Lower leg skin (tissue), 4 donors: ENCODE measurements around the gene AJAP1. TPM values are rescaled to one million over a fixed set of nuclear protein-coding genes. Genes with fewer than 3 reads are reported as not detected.

ENCODE experiments used
- DNase-seq, 2 donors: peaks; one replicate each; pipeline ENCODE4 v3.0.0-alpha.2; 2019; ENCODE audit warnings: low spot score in 2 of 2
- H3K4me3 ChIP-seq: fragments of 200-600 bp; sonication (generic); 2 replicates; pipeline ENCODE4 v1.5.1; 2017; ENCODE audit warnings: mild to moderate bottlenecking, low read depth; ENCODE audit not compliant: poor library complexity, severe bottlenecking
- CTCF ChIP-seq, 3 donors: fragments of 450-650 bp; IDR thresholded peaks; one replicate each; pipeline ENCODE4 v1.5.1; 2016; ENCODE audit warnings: antibody characterized with exemption in 3 of 3, mild to moderate bottlenecking in 3 of 3, moderate library complexity in 2 of 3
- POLR2A ChIP-seq, 2 donors: fragments of 450-650 bp; IDR thresholded peaks; one replicate each; pipeline ENCODE4 v1.6.1; 2016 to 2017; ENCODE audit warnings: antibody characterized with exemption in 2 of 2, mild to moderate bottlenecking in 1 of 2, moderate library complexity in 1 of 2
- WGBS, 2 donors: methylation state at CpG; one replicate each; pipeline ENCODE4 v1.1.5; 2018; 5-methylcytosine and 5-hydroxymethylcytosine counted together
- intact Hi-C: fragments of 100-400 bp; cut with DNase I; formaldehyde crosslinking; loops from one replicate; pipeline ENCODE4 v1.15.0; 2023; ENCODE audit warnings: low total_unique reads
- total RNA-seq, 4 donors: library from RNA; depleted of rRNA; stranded (reverse); fragments of >200 nt; gene quantifications; one replicate each; pipeline ENCODE4 v1.1.0, GENCODE V29; 2016

Gene AJAP1
- total RNA-seq, 4 donors from 2014 or later: 0.69 to 1.7 (median 1.3) TPM

DNA sequence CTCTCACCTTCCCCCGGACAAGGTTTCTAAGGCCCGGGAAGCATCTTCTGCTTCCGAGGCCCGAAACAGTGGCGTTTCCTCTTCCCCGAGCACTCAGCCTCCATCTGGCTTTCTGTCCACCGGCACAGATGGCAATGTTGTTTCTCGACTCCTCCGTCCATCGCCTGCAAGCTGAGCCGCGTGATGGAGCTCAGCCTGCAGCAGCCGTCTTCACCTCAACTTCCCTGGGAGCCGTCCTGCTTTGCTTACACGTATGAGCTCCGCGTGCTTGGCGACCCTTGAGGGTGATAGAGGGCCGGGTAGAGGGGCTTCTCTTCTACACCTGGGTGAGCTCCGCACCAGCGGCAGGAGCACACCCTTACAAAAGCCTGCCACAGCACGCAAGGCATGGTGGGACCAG is 80.4 kb downstream of the AJAP1 start:
- no peak for DNase-seq
- intact Hi-C loops: no loop called here
- TF ChIP-seq POLR2A (IDR thresholded peaks at IDR 0.05) (no peak), CTCF (IDR thresholded peaks at IDR 0.05) (no peak)
- no peak overlapping the region for H3K4me3 ChIP-seq
- 84 to 89% methylated on average over 22 of the region's 22 CpGs for WGBS, 2 donors

- no peak overlapping the region for H3K4me3 ChIP-seq
- TF ChIP-seq POLR2A (IDR thresholded peaks at IDR 0.05) (no peak), CTCF (IDR thresholded peaks at IDR 0.05) (no peak)
- no peak for DNase-seq
- WGBS, 2 donors: 56 to 68% methylated on average over 7 of the region's 7 CpGs
- intact Hi-C loops: no loop called here
Measured at GRCh38 chr1:4736254-4736653, 81.8 kb downstream of the AJAP1 start.

DNA sequence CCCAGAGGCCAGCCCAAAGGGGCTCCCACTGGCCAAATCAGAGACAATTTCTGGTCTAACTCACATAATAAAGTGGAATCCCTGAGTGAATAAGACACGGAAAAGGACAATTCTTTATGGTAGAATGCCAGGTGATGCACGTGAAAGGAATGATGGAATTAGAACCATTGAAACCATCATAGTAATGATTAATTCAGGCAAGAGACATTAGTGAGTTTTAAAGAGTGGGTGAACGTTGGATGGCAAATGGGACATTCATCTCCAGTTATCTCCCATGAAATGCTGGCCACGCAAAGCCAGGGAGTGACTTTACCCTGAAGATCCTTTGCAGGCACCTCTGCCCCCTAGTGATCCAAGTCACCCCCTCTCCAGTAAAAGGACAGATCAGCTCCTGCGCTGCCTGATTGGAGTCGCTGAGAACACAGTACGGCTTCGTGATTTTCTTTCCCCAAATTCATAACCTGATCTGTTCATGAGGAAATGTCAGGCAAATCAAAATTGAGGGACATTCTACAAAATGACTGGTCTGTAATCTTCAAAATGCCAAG is 87.5 kb downstream of the AJAP1 start:
- 79 to 85% methylated on average over 8 of the region's 8 CpGs for WGBS, 2 donors
- no peak for TF ChIP-seq POLR2A (IDR thresholded peaks at IDR 0.05)
- no peak for TF ChIP-seq CTCF (IDR thresholded peaks at IDR 0.05)
- no peak overlapping the region for H3K4me3 ChIP-seq
- intact Hi-C loops: no loop called here
- DNase-seq: no peak

DNA sequence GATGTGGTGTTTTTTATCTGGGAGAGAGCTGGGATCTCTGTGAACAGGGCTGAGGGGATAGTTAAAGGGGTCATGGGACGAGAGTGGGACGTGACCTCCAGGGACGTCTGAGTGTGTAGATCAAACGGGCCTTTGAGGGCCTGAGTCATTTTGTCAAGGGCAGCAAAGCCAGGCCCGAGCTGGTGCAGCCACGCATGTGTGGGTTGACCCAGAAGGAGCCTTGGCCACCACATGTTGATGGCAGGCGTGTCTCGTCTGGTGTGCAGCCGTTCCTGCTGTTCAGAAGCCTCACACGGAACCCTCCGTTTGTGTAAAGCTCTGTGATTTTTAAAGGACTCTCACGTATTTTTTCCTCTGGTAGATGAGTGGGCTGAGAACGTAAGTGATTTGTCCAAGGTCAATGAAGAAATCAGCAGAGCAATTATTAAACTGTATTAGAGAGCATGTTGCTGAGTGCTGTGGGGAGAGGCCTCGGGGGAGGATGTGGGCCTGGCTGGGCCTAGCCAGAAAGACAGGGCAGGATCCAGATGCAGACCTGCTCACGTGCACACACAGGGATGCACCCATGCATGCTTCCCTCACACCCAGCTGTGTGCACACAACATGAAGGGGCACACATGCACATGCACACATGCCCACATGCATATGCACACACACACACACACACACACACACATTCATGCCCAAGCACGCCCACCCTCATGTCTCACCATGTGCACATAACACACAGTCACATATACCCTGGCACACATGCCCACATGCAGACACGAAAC is 89.8 kb downstream of the AJAP1 start:
- intact Hi-C loops: no loop called here
- DNase-seq: no peak
- TF ChIP-seq CTCF (IDR thresholded peaks at IDR 0.05): no peak
- no peak for TF ChIP-seq POLR2A (IDR thresholded peaks at IDR 0.05)
- 62 to 73% methylated on average over 17 of the region's 17 CpGs for WGBS, 2 donors
- H3K4me3 ChIP-seq: no peak overlapping the region

DNA sequence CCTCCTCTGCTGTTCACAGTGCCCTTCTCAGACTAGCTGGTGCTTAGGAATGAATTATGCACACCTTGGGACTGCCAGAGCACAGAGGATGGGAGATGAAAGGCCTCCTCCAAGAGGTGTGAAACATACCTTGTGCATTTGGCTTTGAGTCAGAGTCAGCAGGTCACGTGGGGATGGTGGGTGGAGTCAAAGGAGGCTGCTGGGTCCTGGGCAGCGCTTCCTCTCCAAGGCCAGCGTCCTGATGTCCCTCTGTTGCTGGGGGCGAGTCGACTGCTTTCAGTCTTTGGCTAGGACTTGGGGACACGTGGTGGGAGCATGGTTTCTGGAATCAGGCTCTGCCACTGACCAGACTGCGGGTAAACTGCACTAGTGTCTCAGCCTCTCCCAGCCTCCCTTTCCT is 91.2 kb downstream of the AJAP1 start:
- no peak for DNase-seq
- TF ChIP-seq CTCF (IDR thresholded peaks at IDR 0.05) (no peak), POLR2A (IDR thresholded peaks at IDR 0.05) (no peak)
- 45 to 54% methylated on average over 7 of the region's 7 CpGs for WGBS, 2 donors
- H3K4me3 ChIP-seq: no peak overlapping the region
- intact Hi-C loops: no loop called here
